ENCODE measurements around the gene TEX19.
"Not testable (repeated sequence)": the region's sequence is repeated elsewhere in the genome, so short reads cannot be mapped to it uniquely, and the experiment has no call there.

TEX19 gene

DNA sequence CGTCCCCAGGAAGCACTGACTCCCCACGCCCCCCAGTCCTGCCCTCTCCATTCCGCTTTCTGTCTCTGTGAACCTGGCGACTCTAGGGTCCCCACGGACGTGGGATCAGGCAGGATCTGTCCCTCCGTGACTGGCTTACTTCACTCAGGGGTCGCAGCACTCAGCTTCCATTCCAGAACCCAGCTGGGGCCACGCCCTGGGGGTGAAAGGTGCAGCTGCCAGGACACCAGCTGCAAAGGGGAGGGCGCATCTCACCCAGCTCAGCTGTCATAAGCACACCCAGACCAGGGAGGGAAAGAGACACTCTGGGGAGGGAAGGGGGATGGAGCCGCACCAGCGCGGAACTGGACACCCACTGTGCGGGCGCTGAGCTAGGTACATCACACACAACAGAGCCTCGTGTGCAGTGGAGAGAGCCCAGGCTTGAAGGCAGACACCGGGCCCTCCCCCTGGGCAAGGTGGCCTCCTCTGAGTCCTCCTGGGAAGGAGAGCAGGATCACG, 40.6 kb downstream of the TEX19 start:
- DNase-seq (ENCODE audit: low spot score in 2 of 2), result no peak
- in situ Hi-C loops (cut with MboI; ENCODE audit: low sequenced_read_pairs), result no loop called here
- H3K9me3 ChIP-seq, result no peaks in the 10 kb centered on the region
- H3K27me3 ChIP-seq (ENCODE audit: low read depth), result no peaks in the 10 kb centered on the region
- H3K36me3 ChIP-seq (replicated peaks), result no peaks in the 10 kb centered on the region; the same call in 1 of the 2 replicates
- H3K4me1 ChIP-seq, result no peaks in the 10 kb centered on the region
- H3K4me3 ChIP-seq, result no peak overlapping the region

DNA sequence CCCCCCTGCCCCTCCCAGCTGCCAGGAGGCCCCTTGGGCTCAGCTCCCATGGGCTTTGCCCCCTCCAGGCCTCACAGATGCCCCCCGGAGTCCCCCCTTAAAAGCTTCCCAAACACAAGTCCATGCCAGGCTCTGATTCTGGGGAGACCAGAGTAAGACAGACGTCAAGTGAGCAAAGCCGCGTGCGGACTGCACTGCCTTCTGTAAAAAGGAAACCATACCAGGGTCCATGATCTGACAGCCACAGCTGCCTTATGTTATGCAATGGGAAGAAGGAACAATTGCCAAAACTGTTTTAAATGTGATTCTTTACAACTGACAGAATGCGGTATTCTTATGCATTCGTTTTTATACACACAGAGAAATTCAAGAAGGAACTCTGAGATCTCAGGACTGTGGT, 41.2 kb downstream of the TEX19 start:
- no peaks in the 10 kb centered on the region for H3K9me3 ChIP-seq
- in situ Hi-C loops (cut with MboI; ENCODE audit: low sequenced_read_pairs), result no loop called here
- no peak overlapping the region for H3K4me3 ChIP-seq
- no peaks in the 10 kb centered on the region for H3K27me3 ChIP-seq (ENCODE audit: low read depth)
- H3K36me3 ChIP-seq (replicated peaks), result no peaks in the 10 kb centered on the region; the same call in 1 of the 2 replicates
- DNase-seq (ENCODE audit: low spot score in 2 of 2), result no peak
- no peaks in the 10 kb centered on the region for H3K4me1 ChIP-seq

DNA sequence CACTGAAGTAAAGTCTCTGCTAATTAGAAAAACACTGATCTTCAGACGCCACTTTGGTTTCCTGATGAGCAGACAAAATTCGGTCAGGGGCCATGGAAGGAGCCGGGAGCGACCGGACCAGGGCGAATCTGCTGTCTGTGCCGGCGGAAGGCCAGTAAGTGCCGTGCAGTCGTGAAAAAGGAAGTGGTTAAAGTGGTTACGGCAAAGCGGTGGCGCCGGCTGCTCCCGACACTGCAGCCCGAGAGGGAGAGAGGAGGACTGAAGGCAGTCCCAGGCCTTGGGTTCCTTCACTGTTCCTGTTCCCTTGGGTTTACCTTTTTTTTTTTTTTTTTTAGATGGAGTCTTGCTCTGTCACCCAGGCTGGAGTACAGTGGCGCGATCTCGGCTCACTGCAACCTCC, 41.8 kb downstream of the TEX19 start:
- H3K36me3 ChIP-seq (replicated peaks), result no peaks in the 10 kb centered on the region; the same call in 1 of the 2 replicates
- in situ Hi-C loops (cut with MboI; ENCODE audit: low sequenced_read_pairs), result no loop called here
- no peak overlapping the region for H3K4me3 ChIP-seq
- no peaks in the 10 kb centered on the region for H3K27me3 ChIP-seq (ENCODE audit: low read depth)
- no peak for DNase-seq (ENCODE audit: low spot score in 2 of 2)
- no peaks in the 10 kb centered on the region for H3K9me3 ChIP-seq
- no peaks in the 10 kb centered on the region for H3K4me1 ChIP-seq

DNA sequence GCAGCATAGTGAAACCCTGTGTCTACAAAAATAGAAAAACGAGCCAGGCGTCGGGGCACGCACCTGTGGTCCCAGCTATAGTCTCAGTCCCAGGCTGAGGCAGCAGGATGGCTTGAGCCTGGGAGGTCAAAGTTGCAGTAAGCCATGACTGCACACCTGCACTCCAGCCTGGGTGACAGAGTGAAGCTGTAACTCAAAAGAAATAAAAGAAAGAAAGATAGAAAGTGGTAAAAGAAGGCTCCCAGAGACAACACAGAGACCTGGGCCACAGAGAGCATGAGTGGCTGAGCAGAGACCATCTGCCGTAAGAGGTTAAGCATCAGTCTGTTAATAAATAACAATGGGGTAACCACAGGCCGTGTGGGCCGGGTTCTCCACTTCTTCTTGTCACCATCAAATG, 43.8 kb downstream of the TEX19 start:
- no peak for DNase-seq (ENCODE audit: low spot score in 2 of 2)
- no peak overlapping the region for H3K4me3 ChIP-seq
- no peaks in the 10 kb centered on the region; the same call in 1 of the 2 replicates for H3K36me3 ChIP-seq (replicated peaks)
- no peaks in the 10 kb centered on the region for H3K9me3 ChIP-seq
- in situ Hi-C loops (cut with MboI; ENCODE audit: low sequenced_read_pairs), result no loop called here
- H3K27me3 ChIP-seq (ENCODE audit: low read depth), result no peaks in the 10 kb centered on the region
- no peaks in the 10 kb centered on the region for H3K4me1 ChIP-seq

DNA sequence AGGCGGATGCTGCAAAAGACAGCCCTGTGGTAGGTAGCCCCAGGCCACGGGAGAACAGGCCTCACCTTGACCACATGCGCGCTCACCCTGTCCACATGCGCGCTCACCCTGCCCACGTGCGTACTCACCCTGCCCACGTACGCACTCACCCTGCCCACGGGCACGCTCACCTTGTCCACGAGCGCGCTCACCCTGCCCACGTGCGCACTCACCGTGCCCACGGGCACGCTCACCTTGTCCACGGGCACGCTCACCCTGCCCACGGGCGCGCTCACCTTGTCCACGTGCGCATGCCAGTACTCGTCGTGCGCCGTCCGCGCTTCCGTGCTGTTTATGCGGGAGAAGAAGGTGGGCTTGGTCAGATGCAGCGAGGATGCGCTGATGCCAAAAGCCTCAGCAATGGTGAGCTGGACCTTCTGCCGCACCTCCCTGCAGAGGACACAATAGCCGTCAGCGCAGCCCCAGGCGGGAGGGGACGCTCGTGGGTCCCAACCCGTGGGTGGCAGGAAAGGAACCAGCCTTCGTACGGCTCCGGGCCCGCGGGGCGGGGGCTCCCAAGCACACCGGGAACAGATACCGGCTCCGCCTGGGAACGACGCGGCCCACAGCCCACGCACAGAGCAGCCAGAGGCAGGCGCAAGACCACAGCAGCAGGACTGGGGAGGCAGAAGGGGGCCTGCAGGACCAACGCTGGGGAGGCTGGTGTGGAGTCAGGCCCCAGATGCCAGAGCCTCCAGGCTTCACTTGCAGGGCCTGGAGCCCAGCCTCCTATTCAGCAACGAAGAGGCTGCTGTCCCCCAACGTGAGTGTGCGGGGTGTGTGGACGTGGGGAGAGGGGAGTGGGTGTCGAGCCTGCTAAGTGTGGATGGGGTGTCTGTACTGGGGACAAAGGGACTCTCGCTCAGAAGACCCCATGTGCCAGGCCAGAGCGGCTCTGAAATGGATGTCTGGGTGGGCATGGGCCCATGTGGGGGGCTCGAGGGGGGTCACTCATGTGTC, 44.9 kb downstream of the TEX19 start:
- Histone ChIP-seq H3K27me3 (ENCODE audit: low read depth) (no peaks in the 10 kb centered on the region), H3K9me3 (no peaks in the 10 kb centered on the region), H3K4me1 (no peaks in the 10 kb centered on the region), H3K36me3 (replicated peaks) (no peaks in the 10 kb centered on the region; the same call in 1 of the 2 replicates), H3K4me3 (no peak overlapping the region)
- no peak for DNase-seq (ENCODE audit: low spot score in 2 of 2)
- in situ Hi-C loops (cut with MboI; ENCODE audit: low sequenced_read_pairs), result no loop called here

DNA sequence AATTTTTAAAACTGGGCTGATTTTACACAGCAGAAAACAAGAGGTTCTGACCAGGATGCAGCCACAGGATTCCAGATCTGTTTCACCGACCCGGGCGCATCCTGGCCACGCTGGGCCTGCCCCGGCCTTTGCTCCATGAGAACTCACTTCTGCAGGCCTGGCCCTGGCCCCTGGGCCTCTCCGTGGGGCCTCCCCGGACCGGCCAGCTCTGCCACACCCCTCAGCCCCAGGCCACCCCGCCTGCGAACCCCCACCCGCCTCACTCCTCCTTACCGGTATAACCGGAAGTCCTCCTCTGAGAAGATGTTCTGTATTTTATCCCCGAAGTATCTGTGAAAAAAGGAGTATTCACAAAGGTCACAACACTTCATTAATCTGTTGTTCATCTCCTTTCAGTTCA, 46.0 kb downstream of the TEX19 start:
- no peak for DNase-seq (ENCODE audit: low spot score in 2 of 2)
- Histone ChIP-seq H3K9me3 (no peaks in the 10 kb centered on the region), H3K4me1 (no peaks in the 10 kb centered on the region), H3K4me3 (no peak overlapping the region), H3K36me3 (replicated peaks) (no peaks in the 10 kb centered on the region; the same call in 1 of the 2 replicates), H3K27me3 (ENCODE audit: low read depth) (no peaks in the 10 kb centered on the region)
- in situ Hi-C loops (cut with MboI; ENCODE audit: low sequenced_read_pairs), result no loop called here

DNA sequence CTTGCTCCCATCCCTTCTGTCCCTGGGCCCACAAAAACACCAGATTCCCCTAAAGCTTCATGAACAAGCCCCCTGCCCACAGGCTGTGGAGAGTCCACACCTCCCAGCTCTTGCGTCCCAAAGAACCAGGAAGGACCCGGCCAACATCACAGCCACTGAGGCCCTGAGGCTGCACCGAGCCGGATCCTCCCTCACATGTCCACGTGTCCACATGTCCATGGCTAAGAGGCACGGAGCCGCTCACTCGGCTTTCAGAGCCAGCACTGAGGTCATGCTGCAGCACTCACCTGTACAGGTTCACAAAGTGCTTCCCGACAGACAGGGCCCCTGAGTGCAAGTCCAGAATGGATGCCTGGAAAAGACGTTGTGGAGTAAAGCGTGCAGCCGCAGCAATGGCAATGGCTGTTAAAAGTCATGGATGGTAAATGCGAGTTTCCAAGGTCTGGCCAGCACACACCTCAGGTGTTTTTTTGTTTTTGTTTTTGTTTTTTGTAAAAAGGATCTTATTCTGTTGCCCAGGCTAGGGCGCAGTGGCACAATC, 47.2 kb downstream of the TEX19 start:
- in situ Hi-C loops (cut with MboI; ENCODE audit: low sequenced_read_pairs), result no loop called here

DNA sequence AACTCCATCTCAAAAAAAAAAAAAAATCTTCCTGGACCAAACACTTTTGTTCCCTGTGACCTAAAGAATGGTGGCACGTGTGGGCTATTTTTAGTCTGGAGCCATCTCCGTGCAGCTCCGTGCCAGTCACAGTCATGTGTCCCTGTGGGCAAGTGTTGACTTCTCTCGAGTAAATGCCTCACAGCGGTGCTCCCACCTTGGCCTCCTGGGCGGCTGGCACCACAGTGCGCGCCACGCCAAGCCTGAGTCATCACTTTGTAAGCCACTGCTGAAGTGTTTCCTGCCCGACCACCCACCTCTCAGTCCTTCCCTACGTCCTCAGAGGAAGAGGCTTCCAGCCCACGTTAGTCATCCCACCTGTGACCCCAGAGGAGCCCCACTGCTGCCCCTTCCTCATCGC, 48.2 kb downstream of the TEX19 start:
- no peaks in the 10 kb centered on the region for H3K9me3 ChIP-seq
- no peak overlapping the region for H3K4me3 ChIP-seq
- DNase-seq (ENCODE audit: low spot score in 2 of 2), result no peak
- in situ Hi-C loops (cut with MboI; ENCODE audit: low sequenced_read_pairs), result no loop called here
- no peaks in the 10 kb centered on the region for H3K36me3 ChIP-seq (replicated peaks)
- no peaks in the 10 kb centered on the region for H3K27me3 ChIP-seq (ENCODE audit: low read depth)
- no peaks in the 10 kb centered on the region for H3K4me1 ChIP-seq

More for the DNA sequence above, 47.2 kb downstream of the TEX19 start:
- Histone ChIP-seq H3K36me3 (replicated peaks) (no peaks in the 10 kb centered on the region; the same call in 1 of the 2 replicates), H3K4me1 (no peaks in the 10 kb centered on the region), H3K9me3 (no peaks in the 10 kb centered on the region), H3K4me3 (no peak overlapping the region), H3K27me3 (ENCODE audit: low read depth) (no peaks in the 10 kb centered on the region)
- DNase-seq (ENCODE audit: low spot score in 2 of 2), result no peak

DNA sequence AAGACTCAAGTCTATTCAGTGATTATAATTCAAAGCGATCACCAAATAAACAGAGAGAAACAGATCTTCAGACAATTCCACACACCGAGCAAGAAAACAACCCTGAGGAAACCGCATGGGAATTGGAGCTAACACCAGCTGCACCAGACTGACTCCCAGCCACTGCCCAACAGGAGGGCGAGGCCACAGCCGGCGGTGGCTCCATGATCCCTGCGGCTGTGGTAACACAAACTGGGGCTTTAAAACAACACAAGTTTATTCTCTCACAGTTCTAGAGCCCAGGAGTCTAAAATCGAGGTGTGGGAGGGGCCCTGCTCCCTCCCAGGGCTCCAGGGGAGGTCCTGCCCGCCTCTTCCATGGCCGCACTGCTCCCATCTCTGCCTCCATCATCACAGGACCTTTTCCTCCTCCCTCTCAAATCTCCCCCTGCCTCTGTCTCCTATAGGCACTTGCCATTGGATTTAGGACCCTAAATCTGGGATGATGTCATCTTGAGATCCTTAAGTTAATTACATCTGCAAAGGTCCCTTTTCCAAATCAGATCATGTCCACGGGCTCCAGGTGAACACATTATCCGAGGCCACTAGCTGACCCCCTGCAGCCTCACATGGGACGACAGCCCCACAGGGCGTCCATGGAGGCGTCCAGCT, 49.4 kb downstream of the TEX19 start:
- H3K9me3 ChIP-seq, result no peaks in the 10 kb centered on the region
- in situ Hi-C loops (cut with MboI; ENCODE audit: low sequenced_read_pairs), result no loop called here
- no peak for DNase-seq (ENCODE audit: low spot score in 2 of 2)
- no peaks in the 10 kb centered on the region; the same call in 1 of the 2 replicates for H3K36me3 ChIP-seq (replicated peaks)
- H3K4me1 ChIP-seq, result no peaks in the 10 kb centered on the region
- H3K4me3 ChIP-seq, result no peak overlapping the region
- H3K27me3 ChIP-seq (ENCODE audit: low read depth), result no peaks in the 10 kb centered on the region

DNA sequence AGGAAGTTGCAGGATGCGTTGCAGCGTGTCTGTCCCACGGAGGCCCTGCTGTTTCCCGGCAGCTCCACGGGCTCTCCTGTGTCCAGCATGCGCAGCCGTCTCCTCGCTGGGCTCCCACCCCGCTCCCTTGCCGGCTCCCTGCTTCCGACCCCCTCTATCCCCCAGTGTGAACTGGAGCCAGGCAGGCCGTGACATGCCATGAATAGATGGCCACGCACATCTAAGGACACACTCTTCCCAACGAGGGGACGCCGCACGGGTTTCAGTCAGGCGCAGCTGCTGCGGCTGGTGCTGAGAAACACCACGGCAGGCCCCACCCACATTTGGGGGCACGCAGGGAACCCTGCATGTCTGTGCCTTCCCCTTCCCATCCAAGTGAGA, 49.9 kb downstream of the TEX19 start:
- no peaks in the 10 kb centered on the region; the same call in 1 of the 2 replicates for H3K36me3 ChIP-seq (replicated peaks)
- H3K4me1 ChIP-seq, result no peaks in the 10 kb centered on the region
- DNase-seq (ENCODE audit: low spot score in 2 of 2), result no peak
- H3K9me3 ChIP-seq, result no peaks in the 10 kb centered on the region
- H3K27me3 ChIP-seq (ENCODE audit: low read depth), result no peaks in the 10 kb centered on the region
- in situ Hi-C loops (cut with MboI; ENCODE audit: low sequenced_read_pairs), result no loop called here
- no peak overlapping the region for H3K4me3 ChIP-seq

DNA sequence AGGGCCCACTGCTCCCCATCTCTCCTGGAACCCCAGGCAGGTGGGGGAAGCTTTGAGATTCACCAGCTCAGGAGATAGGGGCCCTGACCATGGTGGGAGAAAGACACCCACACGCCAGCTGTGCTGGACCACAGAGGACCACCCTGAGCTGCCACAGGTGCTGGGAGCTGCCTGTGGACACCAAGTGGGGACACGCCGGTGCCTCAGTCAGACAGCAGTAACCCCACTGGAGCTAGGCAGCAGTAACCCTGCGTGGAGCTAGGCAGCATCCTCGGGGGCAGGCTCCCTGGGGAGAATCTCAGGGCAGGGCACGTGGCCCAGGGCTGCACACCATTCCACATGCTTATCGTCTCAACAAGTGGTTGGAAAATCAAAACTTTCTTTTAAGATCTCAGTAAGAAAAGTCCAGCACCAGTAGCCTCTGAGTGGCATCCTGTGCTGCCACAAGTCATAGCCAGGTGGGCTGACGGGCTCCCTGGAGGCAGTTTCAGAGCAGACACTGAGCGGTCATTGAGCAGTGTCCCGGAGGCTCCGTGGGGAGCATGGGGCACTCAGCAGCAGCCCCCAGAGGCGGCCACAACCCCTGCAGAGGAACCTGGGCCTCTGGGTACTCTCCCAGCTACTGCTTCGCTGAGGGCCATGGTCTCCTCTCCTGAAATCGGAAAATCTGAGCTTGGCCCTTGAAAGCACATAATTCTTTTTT, 51.1 kb downstream of the TEX19 start:
- no peaks in the 10 kb centered on the region for H3K27me3 ChIP-seq (ENCODE audit: low read depth)
- peaks cover 5% of the 10 kb centered on the region; the same call in 1 of the 2 replicates for H3K4me1 ChIP-seq
- H3K4me3 ChIP-seq, result no peak overlapping the region
- no peak for DNase-seq (ENCODE audit: low spot score in 2 of 2)
- in situ Hi-C loops (cut with MboI; ENCODE audit: low sequenced_read_pairs), result loop anchor here (5.0 kb wide), 1 partner anchor 58 kb away; no protein-coding TSS in a partner anchor
- no peaks in the 10 kb centered on the region for H3K9me3 ChIP-seq
- H3K36me3 ChIP-seq (replicated peaks), result no peaks in the 10 kb centered on the region; the same call in 1 of the 2 replicates

DNA sequence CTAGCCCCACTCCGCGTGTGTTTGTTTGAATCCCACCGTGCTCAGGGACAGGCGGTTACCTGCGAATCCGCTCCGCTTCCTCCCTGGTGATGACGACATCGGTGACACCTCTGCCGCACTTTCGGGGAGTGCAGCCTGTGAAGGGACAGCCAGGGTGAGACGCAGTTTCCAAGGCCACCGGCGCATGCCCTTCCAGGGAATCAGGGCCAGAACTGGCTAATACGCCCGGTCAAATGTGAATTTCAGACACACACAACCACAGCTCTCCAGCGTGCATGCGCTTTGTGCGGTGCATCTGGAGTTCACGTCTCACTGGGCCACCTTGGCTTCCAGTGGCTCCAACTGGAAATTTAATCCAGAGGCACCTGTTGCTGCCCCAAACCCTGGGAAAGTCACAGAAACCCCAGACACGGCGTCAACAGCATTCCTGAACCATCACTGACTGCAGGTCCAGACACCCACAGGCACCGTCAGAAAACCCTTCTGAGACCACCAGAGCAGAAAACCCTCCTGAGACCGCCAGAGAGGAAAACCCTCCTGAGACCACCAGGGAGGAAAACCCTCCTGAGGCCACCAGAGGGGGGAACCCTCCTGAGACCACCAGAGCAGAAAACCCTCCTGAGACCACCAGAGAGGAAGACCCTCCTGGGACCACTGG, 52.5 kb downstream of the TEX19 start:
- H3K4me1 ChIP-seq, result peaks cover 5% of the 10 kb centered on the region; the same call in 1 of the 2 replicates

DNA sequence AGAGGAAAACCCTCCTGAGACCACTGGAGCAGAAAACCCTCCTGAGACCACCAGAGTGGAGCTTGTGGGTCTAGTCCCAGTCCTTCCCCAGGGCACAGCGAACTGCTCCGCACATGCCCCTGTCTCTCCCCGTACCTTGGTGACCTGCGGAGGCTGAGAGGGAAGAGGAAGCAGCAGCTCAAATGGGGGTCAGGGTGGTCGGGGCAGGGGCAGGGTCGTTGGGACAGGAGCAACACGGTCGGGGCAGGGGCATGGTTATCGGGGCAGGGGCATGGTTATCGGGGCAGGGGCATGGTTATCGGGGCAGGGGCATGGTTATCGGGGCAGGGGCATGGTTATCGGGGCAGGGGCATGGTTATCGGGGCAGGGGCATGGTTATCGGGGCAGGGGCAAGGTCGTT, 53.0 kb downstream of the TEX19 start:
- not testable (repeated sequence) for H3K4me1 ChIP-seq

More for the DNA sequence above, 52.5 kb downstream of the TEX19 start:
- no peaks in the 10 kb centered on the region; the same call in 1 of the 2 replicates for H3K36me3 ChIP-seq (replicated peaks)
- DNase-seq (ENCODE audit: low spot score in 2 of 2), result no peak
- no peaks in the 10 kb centered on the region for H3K9me3 ChIP-seq
- in situ Hi-C loops (cut with MboI; ENCODE audit: low sequenced_read_pairs), result loop anchor here (5.0 kb wide), 1 partner anchor 59 kb away; no protein-coding TSS in a partner anchor
- H3K4me3 ChIP-seq, result no peak overlapping the region
- H3K27me3 ChIP-seq (ENCODE audit: low read depth), result no peaks in the 10 kb centered on the region

More for the DNA sequence above, 53.0 kb downstream of the TEX19 start:
- not testable (repeated sequence) for H3K36me3 ChIP-seq (replicated peaks); H3K9me3 ChIP-seq; H3K27me3 ChIP-seq (ENCODE audit: low read depth); H3K4me3 ChIP-seq; DNase-seq (ENCODE audit: low spot score in 2 of 2)
- in situ Hi-C loops (cut with MboI; ENCODE audit: low sequenced_read_pairs), result loop anchor here (5.0 kb wide), 1 partner anchor 60 kb away; no protein-coding TSS in a partner anchor

All from HAP-1 (cell line).